Fibroblast of pulmonary artery (primary cell): ENCODE data around the gene ZGLP1.

ENCODE experiments used
- DNase-seq: peaks from one replicate; pipeline ENCODE4 v3.0.0-alpha.2; 2010; ENCODE audit warnings: low read depth
- H3K4me3 ChIP-seq: replicated peaks from 2 replicates; pipeline ENCODE4 v1.5.1; 2011; ENCODE audit warnings: low read depth, mild to moderate bottlenecking, control low read depth, low read length, moderate library complexity
- CTCF ChIP-seq: IDR thresholded peaks from 2 replicates; pipeline ENCODE4 v1.5.1; 2011; ENCODE audit warnings: mild to moderate bottlenecking, control low read depth, low read length, inconsistent platforms; ENCODE audit errors: missing control alignments

The ZGLP1 gene

GRCh38 chr19:10259162-10259905 is 50.3 kb downstream of the ZGLP1 start:
- no peak overlapping the region for H3K4me3 ChIP-seq
- TF ChIP-seq CTCF: peak; percentile 73
- peak; percentile 90 for DNase-seq

DNA sequence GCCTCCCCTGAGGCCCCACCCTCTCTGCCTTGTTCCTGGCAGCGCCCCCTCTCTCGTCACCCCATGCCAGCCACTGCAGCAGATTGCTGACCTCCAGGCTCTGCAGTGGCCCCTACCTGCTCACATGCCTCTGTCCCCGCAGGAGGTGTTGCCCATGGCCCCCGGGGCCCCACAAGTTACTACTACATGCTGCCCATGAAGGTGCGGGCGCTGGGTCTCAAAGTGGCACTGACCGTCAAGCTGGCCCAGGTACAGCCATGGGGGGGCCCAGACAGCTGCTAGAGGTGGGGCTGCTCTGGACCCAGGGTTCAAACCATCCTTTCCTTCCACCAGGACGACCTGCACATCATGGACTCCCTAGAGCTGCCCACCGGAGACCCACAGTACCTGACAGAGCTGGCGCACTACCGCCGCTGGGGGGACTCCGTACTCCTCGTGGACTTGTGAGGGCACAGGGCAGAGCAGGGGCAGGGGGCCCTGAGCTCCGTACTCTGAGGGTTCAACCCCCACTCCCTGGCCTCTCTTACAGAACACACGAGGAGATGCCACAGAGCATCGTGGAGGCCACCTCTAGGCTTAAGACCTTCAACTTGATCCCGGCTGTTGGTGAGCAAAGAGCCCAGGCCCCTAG is 51.4 kb downstream of the ZGLP1 start:
- DNase-seq: no peak
- TF ChIP-seq CTCF: no peak
- no peak overlapping the region for H3K4me3 ChIP-seq

DNA sequence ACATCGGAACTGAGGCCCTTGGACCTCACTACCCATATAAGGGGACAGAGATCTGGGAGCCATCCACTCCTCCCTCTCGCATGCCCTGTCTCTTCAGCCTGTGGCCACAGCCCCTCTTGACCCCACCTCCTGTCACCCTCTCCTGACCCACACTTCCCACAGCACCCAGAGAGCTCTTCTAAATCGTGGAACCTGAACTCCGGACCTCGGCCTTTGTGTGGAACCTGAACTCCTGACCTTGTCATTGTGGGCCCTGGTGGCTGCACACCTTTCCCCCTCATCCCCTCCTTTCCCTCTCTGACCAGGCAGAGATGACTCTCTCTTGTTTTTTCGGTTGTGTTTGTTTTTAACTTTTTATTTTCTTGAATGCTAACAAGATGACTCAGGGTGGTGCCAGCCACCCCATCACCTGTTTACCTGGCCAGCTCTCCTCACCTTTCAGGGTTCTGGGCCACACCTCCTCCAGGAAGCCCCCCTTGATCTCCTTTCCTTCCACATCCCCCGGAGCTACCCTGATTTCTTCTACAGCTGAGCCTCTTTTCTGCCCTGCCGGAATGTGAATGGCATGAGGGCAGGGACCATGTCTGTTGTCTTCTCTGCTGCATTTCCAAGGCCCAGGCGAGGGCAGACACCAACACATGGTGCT is 52.5 kb downstream of the ZGLP1 start:
- DNase-seq: no peak
- no peak for TF ChIP-seq CTCF
- H3K4me3 ChIP-seq: no peak overlapping the region

GRCh38 chr19:10256551-10256950 is 53.1 kb downstream of the ZGLP1 start:
- no peak overlapping the region for H3K4me3 ChIP-seq
- no peak for DNase-seq
- no peak for TF ChIP-seq CTCF

- H3K4me3 ChIP-seq: no peak overlapping the region
- TF ChIP-seq CTCF: no peak
- no peak for DNase-seq
These were observed 54.3 kb downstream of the ZGLP1 start for GRCh38 chr19:10255358-10255757.
